Loucy (cell line): ENCODE data around the gene ARHGAP22.
A peak's percentile ranks its signal among the peaks of the same experiment; 100 is the strongest.

Experiments
- H2AFZ ChIP-seq: fragments of 200-600 bp; sonication (generic); 2 replicates; pipeline ENCODE4 v1.6.0; 2016; ENCODE audit warnings: antibody characterized with exemption, mild to moderate bottlenecking, low read length, moderate library complexity
- H3F3A ChIP-seq: fragments of 200-600 bp; 2 replicates; pipeline ENCODE4 v1.6.0; 2016; ENCODE audit warnings: antibody characterized with exemption, low read depth, mild to moderate bottlenecking
- H3K27me3 ChIP-seq: fragments of 200-600 bp; sonication (generic); 2 replicates; pipeline ENCODE4 v1.6.1; 2014; ENCODE audit warnings: low read length, mild to moderate bottlenecking; ENCODE audit not compliant: insufficient read depth, poor library complexity, severe bottlenecking
- H3K36me3 ChIP-seq: fragments of 200-600 bp; sonication (generic); 2 replicates; pipeline ENCODE4 v1.6.1; 2016; ENCODE audit warnings: low read length; ENCODE audit not compliant: insufficient read depth
- H3K4me1 ChIP-seq: fragments of 200-600 bp; sonication (generic); 2 replicates; pipeline ENCODE4 v1.5.1; 2014; ENCODE audit warnings: low read length, mild to moderate bottlenecking; ENCODE audit not compliant: insufficient read depth, poor library complexity, severe bottlenecking
- H3K4me2 ChIP-seq: fragments of 200-600 bp; sonication (generic); 2 replicates; pipeline ENCODE4 v1.6.0; 2014; ENCODE audit warnings: antibody characterized with exemption, low read length, low read depth, mild to moderate bottlenecking; ENCODE audit not compliant: poor library complexity, severe bottlenecking
- H3K4me3 ChIP-seq: fragments of 200-600 bp; sonication (generic); 2 replicates; pipeline ENCODE4 v1.5.1; 2014; ENCODE audit warnings: low read length, mild to moderate bottlenecking, mixed read lengths; ENCODE audit not compliant: poor library complexity, severe bottlenecking
- H3K79me2 ChIP-seq: fragments of 200-600 bp; sonication (generic); 2 replicates; pipeline ENCODE4 v1.6.1; 2014; ENCODE audit warnings: low read length; ENCODE audit not compliant: insufficient read depth
- H3K9ac ChIP-seq: fragments of 200-600 bp; sonication (generic); 2 replicates; pipeline ENCODE4 v1.6.0; 2014; ENCODE audit warnings: mild to moderate bottlenecking, low read depth, low read length, moderate library complexity; ENCODE audit not compliant: poor library complexity, severe bottlenecking
- H3K9me2 ChIP-seq: fragments of 200-600 bp; sonication (generic); replicated peaks from 2 replicates; pipeline ENCODE4 v1.6.1; 2016; ENCODE audit warnings: low read depth, low read length, mixed read lengths
- H3K9me3 ChIP-seq: fragments of 200-600 bp; sonication (generic); 2 replicates; pipeline ENCODE4 v1.6.1; 2014; ENCODE audit warnings: mild to moderate bottlenecking, antibody characterized with exemption, low read length, low read depth; ENCODE audit not compliant: insufficient read depth
- H4K20me1 ChIP-seq: fragments of 200-600 bp; sonication (generic); 2 replicates; pipeline ENCODE4 v1.6.0; 2014; ENCODE audit warnings: antibody characterized with exemption, low read length, mild to moderate bottlenecking; ENCODE audit not compliant: insufficient read depth, poor library complexity, severe bottlenecking
- CTCF ChIP-seq: fragments of 200-600 bp; sonication (generic); conservative IDR thresholded peaks from 2 replicates; pipeline ENCODE4 v1.5.1; 2014; ENCODE audit warnings: mild to moderate bottlenecking, antibody characterized with exemption, low read length
- EZH2phosphoT487 ChIP-seq: fragments of 200-600 bp; IDR thresholded peaks from 2 replicates; pipeline ENCODE4 v1.6.1; 2018; ENCODE audit warnings: antibody characterized with exemption, mild to moderate bottlenecking, moderate library complexity, borderline replicate concordance

The ARHGAP22 gene

GRCh38 chr10:48522011-48522765 lies 82.7 kb downstream of the ARHGAP22 start:
- H3K9ac ChIP-seq, result no peak overlapping the region
- H3K4me2 ChIP-seq, result no peak overlapping the region

GRCh38 chr10:48520594-48520993 lies 84.3 kb downstream of the ARHGAP22 start:
- no peaks in the 10 kb centered on the region for H3K27me3 ChIP-seq
- TF ChIP-seq EZH2phosphoT487 (no peak), CTCF (no peak)
- no peaks in the 10 kb centered on the region for H3K79me2 ChIP-seq
- H3K4me2 ChIP-seq, result peak overlapping the region; percentile 73
- no peak overlapping the region for H3K4me3 ChIP-seq
- H4K20me1 ChIP-seq, result no peaks in the 10 kb centered on the region
- H2AFZ ChIP-seq, result no peak overlapping the region
- H3K9ac ChIP-seq, result peak overlapping the region; percentile 35
- H3K4me1 ChIP-seq, result peaks cover 34% of the 10 kb centered on the region
- H3F3A ChIP-seq, result no peaks in the 10 kb centered on the region
- no peaks in the 10 kb centered on the region for H3K9me2 ChIP-seq
- no peaks in the 10 kb centered on the region for H3K9me3 ChIP-seq
- H3K36me3 ChIP-seq, result no peaks in the 10 kb centered on the region

More at GRCh38 chr10:48522011-48522765, 82.7 kb downstream of the ARHGAP22 start:
- Histone ChIP-seq H3F3A (no peaks in the 10 kb centered on the region), H3K4me1 (peaks cover 34% of the 10 kb centered on the region), H3K79me2 (no peaks in the 10 kb centered on the region), H3K27me3 (no peaks in the 10 kb centered on the region), H3K9me2 (no peaks in the 10 kb centered on the region), H3K36me3 (no peaks in the 10 kb centered on the region), H3K9me3 (no peaks in the 10 kb centered on the region), H3K4me3 (no peak overlapping the region), H2AFZ (no peak overlapping the region), H4K20me1 (no peaks in the 10 kb centered on the region)
- TF ChIP-seq CTCF, result no peak
- TF ChIP-seq EZH2phosphoT487, result no peak

- Histone ChIP-seq H3K4me2 (peak overlapping the region; percentile 73), H3K4me1 (peaks cover 34% of the 10 kb centered on the region), H3K27me3 (no peaks in the 10 kb centered on the region), H3K9me3 (no peaks in the 10 kb centered on the region; the same call in 1 of the 2 replicates), H3K36me3 (no peaks in the 10 kb centered on the region), H3K4me3 (peak overlapping the region; percentile 34), H4K20me1 (no peaks in the 10 kb centered on the region), H3F3A (no peaks in the 10 kb centered on the region), H3K9ac (peak overlapping the region; percentile 35), H3K9me2 (no peaks in the 10 kb centered on the region), H3K79me2 (no peaks in the 10 kb centered on the region), H2AFZ (no peak overlapping the region)
- no peak for TF ChIP-seq EZH2phosphoT487
- TF ChIP-seq CTCF, result no peak
Measured at GRCh38 chr10:48520184-48520506, 84.7 kb downstream of the ARHGAP22 start.
